Transverse colon (tissue), 4 donors: ENCODE data around the gene C19orf25. TPM values are rescaled to one million over a fixed set of nuclear protein-coding genes. Genes with fewer than 3 reads are reported as not detected.

Experiments
- DNase-seq: peaks from one replicate; pipeline ENCODE4 v3.0.0-alpha.2; 2019
- H3K27ac ChIP-seq, 4 donors: fragments of 200-600 bp; sonication (generic); 2 replicates each; pipeline ENCODE4 v1.5.1; 2016 to 2018; ENCODE audit warnings: inconsistent platforms in 4 of 4
- H3K27me3 ChIP-seq: fragments of 200-600 bp; sonication (generic); 2 replicates; pipeline ENCODE4 v1.5.1; 2017; ENCODE audit warnings: inconsistent platforms
- H3K36me3 ChIP-seq, 4 donors: fragments of 200-600 bp; sonication (generic); 2 replicates each; pipeline ENCODE4 v1.5.1; 2017 to 2019; ENCODE audit warnings: inconsistent platforms in 4 of 4
- H3K4me1 ChIP-seq, 4 donors: fragments of 200-600 bp; sonication (generic); 2 replicates each; pipeline ENCODE4 v1.5.1; 2017 to 2020; ENCODE audit warnings: inconsistent platforms in 4 of 4
- H3K4me3 ChIP-seq, 4 donors: fragments of 200-600 bp; sonication (generic); 1 replicate in 1 of 4; 2 replicates in 3 of 4; pipeline versions ENCODE4 v1.5.1 to v1.6.1; 2017 to 2019; ENCODE audit warnings: inconsistent platforms in 4 of 4
- H3K9me3 ChIP-seq, 2 donors: fragments of 200-600 bp; sonication (generic); 2 replicates each; pipeline ENCODE4 v1.5.1; 2017 to 2019; ENCODE audit warnings: inconsistent platforms in 2 of 2
- CTCF ChIP-seq, 5 experiments: fragments of 200-600 bp in 3 of 5; fragments of 450-650 bp in 2 of 5; sonication (generic) in 3 of 5; IDR thresholded peaks; 1 replicate in 2 of 5; 2 replicates in 3 of 5; pipeline ENCODE4 v1.5.1; 2016 to 2017; ENCODE audit warnings: antibody characterized with exemption in 5 of 5, inconsistent platforms in 3 of 5, mild to moderate bottlenecking in 2 of 5, moderate library complexity in 1 of 5
- EP300 ChIP-seq: sonication (generic); formaldehyde crosslinking; IDR thresholded peaks from one replicate; pipeline ENCODE4 v1.6.1; 2017; ENCODE audit warnings: antibody characterized with exemption, low read depth
- POLR2A ChIP-seq: fragments of 450-650 bp; IDR thresholded peaks from one replicate; pipeline ENCODE4 v1.6.1; 2016; ENCODE audit warnings: antibody characterized with exemption, mild to moderate bottlenecking, moderate library complexity
- POLR2AphosphoS5 ChIP-seq, 3 donors: sonication (generic); formaldehyde crosslinking; IDR thresholded peaks; one replicate each; pipeline ENCODE4 v1.6.1; 2016; ENCODE audit warnings: antibody characterized with exemption in 3 of 3
- WGBS, 2 donors: methylation state at CpG; one replicate each; pipeline ENCODE4 v1.1.5; 2018; ENCODE audit warnings: low coverage in 1 of 2; 5-methylcytosine and 5-hydroxymethylcytosine counted together
- in situ Hi-C, 4 donors: fragments of 200-750 bp; cut with MboI; loops; one replicate each; pipeline versions ENCODE4 v1.15.0 to v1.15.1; 2017; ENCODE audit warnings: low sequenced_read_pairs in 3 of 4, low pct_ligation_motif_present in 1 of 4, low pct_unique_long_range_greater_than_20kb in 1 of 4
- intact Hi-C: fragments of 100-400 bp; cut with DNase I; formaldehyde crosslinking; loops from one replicate; pipeline ENCODE4 v1.15.1; 2023; ENCODE audit warnings: low total_unique reads
- total RNA-seq, 4 donors: library from RNA; depleted of rRNA; stranded (reverse); fragments of >200 nt; gene quantifications; one replicate each; pipeline ENCODE4 v1.1.0, GENCODE V29; 2016

The C19orf25 gene
- total RNA-seq, 4 donors from 2014 or later, result 36.2 to 89.2 (median 46.0) TPM

GRCh38 chr19:1431759-1432506 lies 47.1 kb downstream of the C19orf25 start:
- H3K4me1 ChIP-seq, result peaks cover 0 to 3% (median 0%) of the 10 kb centered on the region in 4 donors
- no peak for TF ChIP-seq CTCF (IDR thresholded peaks at IDR 0.05)
- no peak for TF ChIP-seq EP300
- TF ChIP-seq POLR2A, result no peak
- TF ChIP-seq POLR2AphosphoS5 (IDR thresholded peaks at IDR 0.05), result no peak
- H3K27me3 ChIP-seq, result no peaks in the 10 kb centered on the region
- H3K36me3 ChIP-seq, result peaks cover 0 to 40% (median 22%) of the 10 kb centered on the region in 4 donors
- no peak overlapping the region for H3K27ac ChIP-seq
- DNase-seq, result no peak
- H3K4me3 ChIP-seq, result no peak overlapping the region
- no peaks in the 10 kb centered on the region for H3K9me3 ChIP-seq
- 93% methylated on average over 24 of the region's 24 CpGs; no CpG with 5 or more reads in 1 of the 2 donors for WGBS, 2 donors
- in situ Hi-C loops, result no loop called here
- intact Hi-C loops, result no loop called here

- H3K4me1 ChIP-seq, result peaks cover 0 to 3% (median 0%) of the 10 kb centered on the region in 4 donors
- peak overlapping the region in 1 of 4 donors; percentile 28 for H3K27ac ChIP-seq
- intact Hi-C loops, result no loop called here
- no peaks in the 10 kb centered on the region for H3K9me3 ChIP-seq
- in situ Hi-C loops, result no loop called here
- no peaks in the 10 kb centered on the region for H3K27me3 ChIP-seq
- WGBS, 2 donors, result 85% methylated on average over 13 of the region's 14 CpGs; no CpG with 5 or more reads in 1 of the 2 donors
- no peak for TF ChIP-seq POLR2AphosphoS5 (IDR thresholded peaks at IDR 0.05)
- no peak for TF ChIP-seq EP300
- no peak for TF ChIP-seq POLR2A
- no peak for TF ChIP-seq CTCF (IDR thresholded peaks at IDR 0.05)
- DNase-seq, result no peak
- peaks cover 0 to 56% (median 23%) of the 10 kb centered on the region in 4 donors for H3K36me3 ChIP-seq
- no peak overlapping the region for H3K4me3 ChIP-seq
Measured at GRCh38 chr19:1430246-1430645, 48.8 kb downstream of the C19orf25 start.

- intact Hi-C loops (no loop called here), in situ Hi-C loops (no loop called here)
- WGBS, 2 donors, result 77% methylated on average over 14 of the region's 14 CpGs; no CpG with 5 or more reads in 1 of the 2 donors
- Histone ChIP-seq H3K27me3 (no peaks in the 10 kb centered on the region), H3K27ac (peak overlapping the region in 1 of 4 donors; percentile 28), H3K4me1 (peaks cover 0 to 3% (median 0%) of the 10 kb centered on the region in 4 donors), H3K9me3 (no peaks in the 10 kb centered on the region), H3K36me3 (peaks cover 0 to 57% (median 25%) of the 10 kb centered on the region in 4 donors), H3K4me3 (no peak overlapping the region)
- no peak for TF ChIP-seq CTCF (IDR thresholded peaks at IDR 0.05)
- no peak for TF ChIP-seq EP300
- no peak for TF ChIP-seq POLR2A
- TF ChIP-seq POLR2AphosphoS5 (IDR thresholded peaks at IDR 0.05), result no peak
- peak; percentile 36 for DNase-seq
Measured at GRCh38 chr19:1429750-1430149, 49.3 kb downstream of the C19orf25 start.

- 86 to 90% methylated on average over 4 to 30 of the region's 41 CpGs for WGBS, 2 donors
- peaks cover 0 to 59% (median 27%) of the 10 kb centered on the region in 4 donors for H3K36me3 ChIP-seq
Measured at GRCh38 chr19:1428738-1429391, 50.1 kb downstream of the C19orf25 start.

More at GRCh38 chr19:1428738-1429391, 50.1 kb downstream of the C19orf25 start:
- no peaks in the 10 kb centered on the region for H3K27me3 ChIP-seq
- no peaks in the 10 kb centered on the region for H3K9me3 ChIP-seq
- H3K27ac ChIP-seq, result peak overlapping the region in 1 of 4 donors; percentile 28
- peaks cover 0 to 9% (median under 1%) of the 10 kb centered on the region in 4 donors for H3K4me1 ChIP-seq
- no peak overlapping the region for H3K4me3 ChIP-seq
- no peak for TF ChIP-seq POLR2AphosphoS5 (IDR thresholded peaks at IDR 0.05)
- TF ChIP-seq CTCF (IDR thresholded peaks at IDR 0.05), result no peak
- TF ChIP-seq POLR2A, result no peak
- TF ChIP-seq EP300, result no peak
- no peak for DNase-seq
- in situ Hi-C loops (no loop called here), intact Hi-C loops (no loop called here)
